Stimulated activated naive CD4-positive, alpha-beta T cell (primary cell): ENCODE data around the gene RBM20.
"Not testable (repeated sequence)": the region's sequence is repeated elsewhere in the genome, so short reads cannot be mapped to it uniquely, and the experiment has no call there.

Source experiments
- DNase-seq, 6 experiments: peaks; one replicate each; lab custom pipeline; 2025; lab: John Stamatoyannopoulos, UW

The RBM20 gene

GRCh38 chr10:110625356-110625894, 18.7 kb upstream of the RBM20 start:
- no peak for DNase-seq

GRCh38 chr10:110625951-110626855, 17.9 kb upstream of the RBM20 start:
- no peak for DNase-seq

GRCh38 chr10:110628161-110628560, 16.0 kb upstream of the RBM20 start:
- DNase-seq, result no peak

- DNase-seq, result no peak
These were observed 14.4 kb upstream of the RBM20 start for GRCh38 chr10:110629680-110630191.

- no peak for DNase-seq
These were observed 12.2 kb upstream of the RBM20 start for GRCh38 chr10:110631934-110632333.

GRCh38 chr10:110632591-110633215, 11.4 kb upstream of the RBM20 start:
- no peak for DNase-seq

- DNase-seq, result no peak
These were observed 9.5 kb upstream of the RBM20 start for GRCh38 chr10:110634527-110635209.

- no peak for DNase-seq
These were observed 7.6 kb upstream of the RBM20 start for GRCh38 chr10:110636572-110636931.

GRCh38 chr10:110636932-110637557, 7.1 kb upstream of the RBM20 start:
- DNase-seq, result no peak

- DNase-seq, result no peak
These were observed 6.5 kb upstream of the RBM20 start for GRCh38 chr10:110637558-110638053.

GRCh38 chr10:110638319-110638718, 5.8 kb upstream of the RBM20 start:
- DNase-seq, result no peak

GRCh38 chr10:110639046-110639445, 5.1 kb upstream of the RBM20 start:
- not testable (repeated sequence) for DNase-seq

GRCh38 chr10:110639858-110640257, 4.3 kb upstream of the RBM20 start:
- DNase-seq, result not testable (repeated sequence)

- peak in 1 of 6 experiments; percentile 3 for DNase-seq
These were observed 2.9 kb upstream of the RBM20 start for GRCh38 chr10:110641256-110641655.

- DNase-seq, result no peak
These were observed 1.7 kb upstream of the RBM20 start for GRCh38 chr10:110642204-110643034.

- DNase-seq, result peak in 1 of 6 experiments; percentile 43
These were observed 992 bp upstream of the RBM20 start for GRCh38 chr10:110643035-110643652.

GRCh38 chr10:110644598-110645462, 694 bp downstream of the RBM20 start:
- DNase-seq, result no peak

- no peak for DNase-seq
These were observed 2.4 kb downstream of the RBM20 start for GRCh38 chr10:110646417-110647135.

GRCh38 chr10:110647136-110647430, 2.9 kb downstream of the RBM20 start:
- DNase-seq, result no peak
